K562 (cell line): ENCODE data around the gene DNAH1.

Experiments
- EP300 ChIP-seq: IDR thresholded peaks from 2 replicates; pipeline ENCODE4 v1.6.1; 2012; ENCODE audit warnings: low read length, improper control_type of control experiment
- LARP7 ChIP-seq: fragments of 450-650 bp; IDR thresholded peaks from 2 replicates; pipeline ENCODE4 v1.6.1; 2016
- NR2C2 ChIP-seq, 2 experiments: fragments of 200-800 bp in 1 of 2; sonication (Bioruptor generic) in 1 of 2; sonication (generic) in 1 of 2; formaldehyde crosslinking in 1 of 2; IDR thresholded peaks; 2 replicates each; pipeline versions ENCODE4 v1.6.1 to v1.8.0; 2016 to 2022; ENCODE audit warnings: mild to moderate bottlenecking in 1 of 2, missing compliant biosample characterization in 1 of 2, missing genetic modification characterization in 1 of 2, missing genetic modification reagents in 1 of 2
- RBBP5 ChIP-seq: fragments of 200-600 bp; sonication (generic); IDR thresholded peaks from 2 replicates; pipeline ENCODE4 v1.6.1; 2012; ENCODE audit warnings: borderline replicate concordance, mild to moderate bottlenecking, low read length, control low read depth, inconsistent platforms; ENCODE audit not compliant: insufficient read depth, poor library complexity, severe bottlenecking
- SLC30A9 ChIP-seq: fragments of 250-450 bp; sonication (Bioruptor Pico); IDR thresholded peaks from 2 replicates; pipeline ENCODE4 v1.8.0; 2022; ENCODE audit warnings: mild to moderate bottlenecking, moderate library complexity
- TAF7 ChIP-seq: fragments of 450-650 bp; IDR thresholded peaks from 2 replicates; pipeline ENCODE4 v1.6.1; 2016; ENCODE audit warnings: missing genetic modification characterization, missing compliant biosample characterization
- TARDBP ChIP-seq: fragments of 450-650 bp; IDR thresholded peaks from 2 replicates; pipeline ENCODE4 v1.6.1; 2016
- ZNF586 ChIP-seq: fragments of 450-650 bp; formaldehyde crosslinking; conservative IDR thresholded peaks from 2 replicates; pipeline ENCODE4 v1.4.0; 2020; ENCODE audit warnings: mild to moderate bottlenecking, moderate library complexity
- TF ChIP-seq, protein P1 (sequence below): fragments of 250-450 bp; sonication (Bioruptor Pico); IDR thresholded peaks from 2 replicates; pipeline ENCODE4 v1.4.0; 2020; ENCODE audit warnings: borderline replicate concordance
- TF ChIP-seq, protein P2 (sequence below), 3 experiments: IDR thresholded peaks in 2 of 3; conservative IDR thresholded peaks in 1 of 3; 2 replicates each; pipeline ENCODE4 v1.5.1; 2011 to 2012; ENCODE audit warnings: low read length in 3 of 3, mild to moderate bottlenecking in 3 of 3, control low read depth in 2 of 3, improper control_type of control experiment in 1 of 3, inconsistent platforms in 1 of 3, low read depth in 1 of 3, mixed read lengths in 1 of 3, moderate library complexity in 1 of 3; ENCODE audit not compliant: insufficient read depth in 2 of 3
- TF ChIP-seq, protein P3 (sequence below): sonication (generic); formaldehyde crosslinking; IDR thresholded peaks from 2 replicates; pipeline ENCODE4 v1.8.0; 2022; ENCODE audit warnings: missing genetic modification reagents, mild to moderate bottlenecking, borderline replicate concordance
- TF ChIP-seq, protein P4 (sequence below), 2 experiments: fragments of 450-650 bp in 1 of 2; IDR thresholded peaks; 2 replicates each; pipeline ENCODE4 v1.6.1; 2011 to 2017; ENCODE audit warnings: low read depth in 2 of 2, antibody characterized with exemption in 1 of 2, borderline replicate concordance in 1 of 2, low read length in 1 of 2, mild to moderate bottlenecking in 1 of 2, mixed read lengths in 1 of 2; ENCODE audit not compliant: control insufficient read depth in 1 of 2

DNA sequence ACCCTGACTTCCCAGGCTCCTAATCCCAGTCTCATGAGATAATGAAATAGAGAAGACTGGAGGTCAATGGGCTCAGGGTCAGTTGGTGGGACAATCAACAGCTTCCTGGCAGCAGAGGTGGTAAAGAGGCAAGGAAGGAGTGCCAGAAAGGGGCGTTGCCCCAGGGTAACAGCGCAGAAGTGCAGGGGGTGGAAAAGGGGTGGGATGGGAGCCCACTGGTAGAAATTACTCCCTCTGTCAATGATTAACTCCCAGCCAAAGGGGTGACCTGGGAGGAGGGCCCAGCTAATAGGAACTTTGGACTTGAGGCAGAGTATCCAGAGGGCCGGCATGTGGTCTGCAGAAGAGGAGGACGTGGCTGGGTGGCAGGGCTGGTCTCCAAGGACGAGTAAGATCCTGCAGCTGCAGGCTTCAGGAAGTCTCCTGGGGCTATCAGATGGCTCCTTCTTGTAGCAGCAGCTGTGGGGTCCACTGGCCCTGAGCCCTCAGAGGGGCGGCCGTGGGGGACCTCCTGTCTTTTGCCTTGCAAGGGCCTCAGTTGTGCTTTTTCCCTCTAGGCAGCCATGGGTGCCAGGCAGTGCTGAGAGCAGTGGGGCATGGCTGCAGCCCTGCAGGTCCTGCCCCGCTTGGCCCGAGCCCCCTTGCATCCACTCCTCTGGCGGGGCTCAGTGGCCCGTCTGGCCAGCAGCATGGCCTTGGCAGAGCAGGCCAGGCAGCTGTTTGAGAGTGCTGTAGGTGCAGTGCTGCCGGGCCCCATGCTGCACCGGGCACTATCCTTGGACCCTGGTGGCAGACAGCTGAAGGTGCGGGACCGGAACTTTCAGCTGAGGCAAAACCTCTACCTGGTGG, 26.1 kb upstream of the DNAH1 start:
- TF ChIP-seq TAF7 (tag) (no peak), TARDBP (no peak), EP300 (no peak), RBBP5 (no peak), SLC30A9 (CRISPR knock-in tag) (no peak), NR2C2 (CRISPR knock-in tag; IDR thresholded peaks at IDR 0.05) (no peak), NR2C2 (tag; IDR thresholded peaks at IDR 0.05) (no peak), LARP7 (no peak), ZNF586 (CRISPR knock-in tag) (no peak)
- TF ChIP-seq, protein P1, sequence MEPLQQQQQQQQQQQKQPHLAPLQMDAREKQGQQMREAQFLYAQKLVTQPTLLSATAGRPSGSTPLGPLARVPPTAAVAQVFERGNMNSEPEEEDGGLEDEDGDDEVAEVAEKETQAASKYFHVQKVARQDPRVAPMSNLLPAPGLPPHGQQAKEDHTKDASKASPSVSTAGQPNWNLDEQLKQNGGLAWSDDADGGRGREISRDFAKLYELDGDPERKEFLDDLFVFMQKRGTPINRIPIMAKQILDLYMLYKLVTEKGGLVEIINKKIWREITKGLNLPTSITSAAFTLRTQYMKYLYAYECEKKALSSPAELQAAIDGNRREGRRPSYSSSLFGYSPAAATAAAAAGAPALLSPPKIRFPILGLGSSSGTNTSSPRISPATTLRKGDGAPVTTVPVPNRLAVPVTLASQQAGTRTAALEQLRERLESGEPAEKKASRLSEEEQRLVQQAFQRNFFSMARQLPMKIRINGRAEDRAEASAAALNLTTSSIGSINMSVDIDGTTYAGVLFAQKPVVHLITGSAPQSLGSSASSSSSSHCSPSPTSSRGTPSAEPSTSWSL (CRISPR knock-in tag): no peak
- TF ChIP-seq, protein P2, sequence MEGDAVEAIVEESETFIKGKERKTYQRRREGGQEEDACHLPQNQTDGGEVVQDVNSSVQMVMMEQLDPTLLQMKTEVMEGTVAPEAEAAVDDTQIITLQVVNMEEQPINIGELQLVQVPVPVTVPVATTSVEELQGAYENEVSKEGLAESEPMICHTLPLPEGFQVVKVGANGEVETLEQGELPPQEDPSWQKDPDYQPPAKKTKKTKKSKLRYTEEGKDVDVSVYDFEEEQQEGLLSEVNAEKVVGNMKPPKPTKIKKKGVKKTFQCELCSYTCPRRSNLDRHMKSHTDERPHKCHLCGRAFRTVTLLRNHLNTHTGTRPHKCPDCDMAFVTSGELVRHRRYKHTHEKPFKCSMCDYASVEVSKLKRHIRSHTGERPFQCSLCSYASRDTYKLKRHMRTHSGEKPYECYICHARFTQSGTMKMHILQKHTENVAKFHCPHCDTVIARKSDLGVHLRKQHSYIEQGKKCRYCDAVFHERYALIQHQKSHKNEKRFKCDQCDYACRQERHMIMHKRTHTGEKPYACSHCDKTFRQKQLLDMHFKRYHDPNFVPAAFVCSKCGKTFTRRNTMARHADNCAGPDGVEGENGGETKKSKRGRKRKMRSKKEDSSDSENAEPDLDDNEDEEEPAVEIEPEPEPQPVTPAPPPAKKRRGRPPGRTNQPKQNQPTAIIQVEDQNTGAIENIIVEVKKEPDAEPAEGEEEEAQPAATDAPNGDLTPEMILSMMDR (IDR thresholded peaks at IDR 0.05 in 2 of 3, conservative IDR thresholded peaks at IDR 0.05 in 1 of 3; ENCODE audit: insufficient read depth in 2 of 3, low read depth in 1 of 3, low read length in 3 of 3): no peak
- TF ChIP-seq, protein P3, sequence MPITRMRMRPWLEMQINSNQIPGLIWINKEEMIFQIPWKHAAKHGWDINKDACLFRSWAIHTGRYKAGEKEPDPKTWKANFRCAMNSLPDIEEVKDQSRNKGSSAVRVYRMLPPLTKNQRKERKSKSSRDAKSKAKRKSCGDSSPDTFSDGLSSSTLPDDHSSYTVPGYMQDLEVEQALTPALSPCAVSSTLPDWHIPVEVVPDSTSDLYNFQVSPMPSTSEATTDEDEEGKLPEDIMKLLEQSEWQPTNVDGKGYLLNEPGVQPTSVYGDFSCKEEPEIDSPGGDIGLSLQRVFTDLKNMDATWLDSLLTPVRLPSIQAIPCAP (CRISPR knock-in tag): no peak
- TF ChIP-seq, protein P4, sequence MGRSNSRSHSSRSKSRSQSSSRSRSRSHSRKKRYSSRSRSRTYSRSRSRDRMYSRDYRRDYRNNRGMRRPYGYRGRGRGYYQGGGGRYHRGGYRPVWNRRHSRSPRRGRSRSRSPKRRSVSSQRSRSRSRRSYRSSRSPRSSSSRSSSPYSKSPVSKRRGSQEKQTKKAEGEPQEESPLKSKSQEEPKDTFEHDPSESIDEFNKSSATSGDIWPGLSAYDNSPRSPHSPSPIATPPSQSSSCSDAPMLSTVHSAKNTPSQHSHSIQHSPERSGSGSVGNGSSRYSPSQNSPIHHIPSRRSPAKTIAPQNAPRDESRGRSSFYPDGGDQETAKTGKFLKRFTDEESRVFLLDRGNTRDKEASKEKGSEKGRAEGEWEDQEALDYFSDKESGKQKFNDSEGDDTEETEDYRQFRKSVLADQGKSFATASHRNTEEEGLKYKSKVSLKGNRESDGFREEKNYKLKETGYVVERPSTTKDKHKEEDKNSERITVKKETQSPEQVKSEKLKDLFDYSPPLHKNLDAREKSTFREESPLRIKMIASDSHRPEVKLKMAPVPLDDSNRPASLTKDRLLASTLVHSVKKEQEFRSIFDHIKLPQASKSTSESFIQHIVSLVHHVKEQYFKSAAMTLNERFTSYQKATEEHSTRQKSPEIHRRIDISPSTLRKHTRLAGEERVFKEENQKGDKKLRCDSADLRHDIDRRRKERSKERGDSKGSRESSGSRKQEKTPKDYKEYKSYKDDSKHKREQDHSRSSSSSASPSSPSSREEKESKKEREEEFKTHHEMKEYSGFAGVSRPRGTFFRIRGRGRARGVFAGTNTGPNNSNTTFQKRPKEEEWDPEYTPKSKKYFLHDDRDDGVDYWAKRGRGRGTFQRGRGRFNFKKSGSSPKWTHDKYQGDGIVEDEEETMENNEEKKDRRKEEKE (IDR thresholded peaks at IDR 0.05; ENCODE audit: borderline replicate concordance in 1 of 2, control insufficient read depth in 1 of 2, low read depth in 2 of 2, low read length in 1 of 2): no peak
